HepG2 (cell line): ENCODE measurements around the gene PPP1R16B.

ENCODE experiments used
- ISL2 ChIP-seq: sonication (generic); formaldehyde crosslinking; IDR thresholded peaks from 2 replicates; pipeline ENCODE4 v1.5.0; 2020; ENCODE audit warnings: missing genetic modification reagents
- JUN ChIP-seq: sonication (generic); formaldehyde crosslinking; IDR thresholded peaks from 2 replicates; pipeline ENCODE4 v1.4.0; 2020; ENCODE audit warnings: mild to moderate bottlenecking, missing genetic modification reagents
- POLR2A ChIP-seq, 2 experiments: IDR thresholded peaks; 2 replicates each; pipeline ENCODE4 v1.6.1; 2011; ENCODE audit warnings: low read depth in 2 of 2, low read length in 2 of 2, mild to moderate bottlenecking in 1 of 2, moderate library complexity in 1 of 2; ENCODE audit not compliant: insufficient read depth in 1 of 2
- USF2 ChIP-seq, 2 experiments: sonication (generic) in 1 of 2; formaldehyde crosslinking in 1 of 2; IDR thresholded peaks; 2 replicates each; pipeline versions ENCODE4 v1.5.1 to v1.6.1; 2011 to 2020; ENCODE audit warnings: borderline replicate concordance in 1 of 2, low read depth in 1 of 2, low read length in 1 of 2, mild to moderate bottlenecking in 1 of 2, missing genetic modification reagents in 1 of 2, moderate library complexity in 1 of 2
- ZNF274 ChIP-seq: sonication (generic); formaldehyde crosslinking; IDR thresholded peaks from 2 replicates; pipeline ENCODE4 v1.5.1; 2020; ENCODE audit warnings: mild to moderate bottlenecking, missing genetic modification reagents
- ZNF672 ChIP-seq: sonication (generic); formaldehyde crosslinking; IDR thresholded peaks from 2 replicates; pipeline ENCODE4 v1.8.1; 2022; ENCODE audit warnings: missing genetic modification reagents

- no peak for TF ChIP-seq ZNF274 (CRISPR knock-in tag)
- no peak for TF ChIP-seq USF2 (IDR thresholded peaks at IDR 0.05; ENCODE audit: low read depth, low read length)
- no peak for TF ChIP-seq USF2 (CRISPR knock-in tag; IDR thresholded peaks at IDR 0.05; ENCODE audit: borderline replicate concordance)
- no peak for TF ChIP-seq ISL2 (CRISPR knock-in tag)
- TF ChIP-seq ZNF672 = no peak
- TF ChIP-seq JUN (CRISPR knock-in tag) = no peak
- no peak for TF ChIP-seq POLR2A (IDR thresholded peaks at IDR 0.05; ENCODE audit: insufficient read depth in 1 of 2, low read depth in 2 of 2, low read length in 2 of 2)
Measured at GRCh38 chr20:38870733-38871559, 65.4 kb downstream of the PPP1R16B start.
